MM.1S (cell line): ENCODE results near the gene AMOTL2.

ENCODE experiments used
- DNase-seq: peaks from one replicate; pipeline ENCODE4 v3.0.0-alpha.2; 2015
- H2AFZ ChIP-seq: fragments of 300-600 bp; sonication (generic); 2 replicates; pipeline ENCODE4 v1.6.0; 2016; ENCODE audit warnings: antibody characterized with exemption, low read length
- H3F3A ChIP-seq: fragments of 300-600 bp; sonication (generic); 2 replicates; pipeline ENCODE4 v1.6.1; 2016; ENCODE audit warnings: mild to moderate bottlenecking, antibody characterized with exemption, low read length, moderate library complexity, mixed read lengths; ENCODE audit not compliant: insufficient read depth
- H3K27ac ChIP-seq: fragments of 300-600 bp; sonication (generic); 2 replicates; pipeline ENCODE4 v1.5.1; 2016; ENCODE audit warnings: mild to moderate bottlenecking, low read length
- H3K27me3 ChIP-seq: fragments of 300-600 bp; sonication (generic); replicated peaks from 2 replicates; pipeline ENCODE4 v1.6.0; 2016; ENCODE audit warnings: low read length; ENCODE audit not compliant: insufficient read depth
- H3K36me3 ChIP-seq: fragments of 300-600 bp; sonication (generic); replicated peaks from 2 replicates; pipeline ENCODE4 v1.6.1; 2016; ENCODE audit warnings: mild to moderate bottlenecking, low read length, mixed read lengths; ENCODE audit not compliant: insufficient read depth
- H3K4me1 ChIP-seq: fragments of 300-600 bp; sonication (generic); 2 replicates; pipeline ENCODE4 v1.6.1; 2016; ENCODE audit warnings: low read length, mixed read lengths
- H3K4me2 ChIP-seq: fragments of 300-600 bp; sonication (generic); 2 replicates; pipeline ENCODE4 v1.6.0; 2016; ENCODE audit warnings: low read depth, low read length
- H3K4me3 ChIP-seq: fragments of 300-600 bp; sonication (generic); 2 replicates; pipeline ENCODE4 v1.5.1; 2016; ENCODE audit warnings: low read length, mixed read lengths
- H3K79me2 ChIP-seq: fragments of 300-600 bp; sonication (generic); 2 replicates; pipeline ENCODE4 v1.6.1; 2016; ENCODE audit warnings: mixed run types, low read length, mixed read lengths
- H3K9ac ChIP-seq: fragments of 300-600 bp; sonication (generic); 2 replicates; pipeline ENCODE4 v1.6.1; 2016; ENCODE audit warnings: low read length, mixed read lengths
- H3K9me2 ChIP-seq: fragments of 300-600 bp; sonication (generic); replicated peaks from 2 replicates; pipeline ENCODE4 v1.6.1; 2016; ENCODE audit warnings: mild to moderate bottlenecking, low read length, mixed read lengths; ENCODE audit not compliant: insufficient read depth
- H3K9me3 ChIP-seq: fragments of 300-600 bp; sonication (generic); replicated peaks from 2 replicates; pipeline ENCODE4 v1.6.1; 2016; ENCODE audit warnings: mild to moderate bottlenecking, low read length, mixed read lengths; ENCODE audit not compliant: insufficient read depth
- H4K20me1 ChIP-seq: fragments of 300-600 bp; sonication (generic); 2 replicates; pipeline ENCODE4 v1.6.1; 2016; ENCODE audit warnings: mild to moderate bottlenecking, low read length, moderate library complexity, mixed read lengths; ENCODE audit not compliant: insufficient read depth
- EZH2 ChIP-seq: fragments of 300-600 bp; sonication (generic); optimal IDR thresholded peaks from 2 replicates; pipeline ENCODE3; 2017; ENCODE audit warnings: low read depth, mild to moderate bottlenecking, antibody characterized with exemption, low read length, mixed read lengths
- EZH2phosphoT487 ChIP-seq: fragments of 300-600 bp; sonication (generic); IDR thresholded peaks from 2 replicates; pipeline ENCODE4 v1.6.1; 2018; ENCODE audit warnings: antibody characterized with exemption, low read length
- TF ChIP-seq, protein P1 (sequence below): fragments of 300-600 bp; sonication (generic); IDR thresholded peaks from 2 replicates; pipeline ENCODE4 v1.5.1; 2016; ENCODE audit warnings: antibody characterized with exemption, low read length, mixed read lengths

The AMOTL2 gene

DNA sequence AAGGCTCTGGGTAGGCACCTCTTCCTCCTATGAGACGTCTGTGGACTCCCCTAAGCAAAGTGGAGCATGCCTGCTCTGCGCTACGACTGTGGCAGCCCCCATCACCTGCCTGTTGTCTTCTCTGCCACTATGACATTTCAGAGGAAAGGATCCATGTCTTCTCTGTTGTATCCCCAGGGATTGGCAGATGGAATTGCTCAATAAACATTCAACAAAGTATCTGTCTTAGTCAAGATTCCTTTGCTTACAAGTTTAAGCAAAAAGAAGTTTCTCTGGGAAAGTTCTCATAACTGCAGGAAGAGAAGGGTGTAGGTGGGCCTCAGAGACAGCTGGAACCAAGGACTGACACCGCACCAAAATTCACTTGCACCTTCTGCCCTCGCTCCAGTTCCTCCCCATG, 34.3 kb downstream of the AMOTL2 start:
- DNase-seq, result no peak
- no peak overlapping the region for H3K27ac ChIP-seq
- no peak overlapping the region for H3K9ac ChIP-seq
- H3K27me3 ChIP-seq, result no peaks in the 10 kb centered on the region
- H3K36me3 ChIP-seq, result no peaks in the 10 kb centered on the region
- no peak overlapping the region for H2AFZ ChIP-seq
- H3K4me2 ChIP-seq, result no peak overlapping the region
- no peaks in the 10 kb centered on the region for H4K20me1 ChIP-seq
- no peaks in the 10 kb centered on the region for H3K79me2 ChIP-seq
- H3K9me3 ChIP-seq, result no peaks in the 10 kb centered on the region
- no peak for TF ChIP-seq EZH2phosphoT487
- TF ChIP-seq EZH2, result no peak
- TF ChIP-seq, protein P1, sequence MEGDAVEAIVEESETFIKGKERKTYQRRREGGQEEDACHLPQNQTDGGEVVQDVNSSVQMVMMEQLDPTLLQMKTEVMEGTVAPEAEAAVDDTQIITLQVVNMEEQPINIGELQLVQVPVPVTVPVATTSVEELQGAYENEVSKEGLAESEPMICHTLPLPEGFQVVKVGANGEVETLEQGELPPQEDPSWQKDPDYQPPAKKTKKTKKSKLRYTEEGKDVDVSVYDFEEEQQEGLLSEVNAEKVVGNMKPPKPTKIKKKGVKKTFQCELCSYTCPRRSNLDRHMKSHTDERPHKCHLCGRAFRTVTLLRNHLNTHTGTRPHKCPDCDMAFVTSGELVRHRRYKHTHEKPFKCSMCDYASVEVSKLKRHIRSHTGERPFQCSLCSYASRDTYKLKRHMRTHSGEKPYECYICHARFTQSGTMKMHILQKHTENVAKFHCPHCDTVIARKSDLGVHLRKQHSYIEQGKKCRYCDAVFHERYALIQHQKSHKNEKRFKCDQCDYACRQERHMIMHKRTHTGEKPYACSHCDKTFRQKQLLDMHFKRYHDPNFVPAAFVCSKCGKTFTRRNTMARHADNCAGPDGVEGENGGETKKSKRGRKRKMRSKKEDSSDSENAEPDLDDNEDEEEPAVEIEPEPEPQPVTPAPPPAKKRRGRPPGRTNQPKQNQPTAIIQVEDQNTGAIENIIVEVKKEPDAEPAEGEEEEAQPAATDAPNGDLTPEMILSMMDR, result no peak
- no peak overlapping the region for H3K4me3 ChIP-seq
- no peaks in the 10 kb centered on the region for H3K4me1 ChIP-seq
- no peaks in the 10 kb centered on the region for H3K9me2 ChIP-seq
- no peaks in the 10 kb centered on the region for H3F3A ChIP-seq

DNA sequence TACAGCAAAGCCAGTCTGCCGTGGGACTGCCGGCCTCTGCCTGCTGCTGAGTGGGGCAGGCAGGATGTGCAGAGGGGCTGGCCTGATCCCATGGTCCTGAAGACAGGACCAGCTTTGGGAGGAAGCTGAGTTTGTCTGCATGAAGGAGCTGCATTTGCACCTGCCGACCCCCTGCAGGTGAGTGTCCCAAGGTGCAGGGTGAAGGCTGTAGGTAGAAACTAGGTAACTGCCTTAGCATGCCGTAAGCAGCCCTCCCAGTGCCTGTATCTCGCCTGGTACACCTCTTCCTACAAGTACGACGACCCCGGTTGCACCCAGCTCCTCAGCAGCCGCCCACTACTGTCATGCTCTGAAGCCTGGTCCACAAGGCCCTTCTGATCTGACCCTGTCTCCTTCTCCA, 34.9 kb downstream of the AMOTL2 start:
- H3K9ac ChIP-seq, result no peak overlapping the region
- H4K20me1 ChIP-seq, result no peaks in the 10 kb centered on the region
- H3K9me3 ChIP-seq, result no peaks in the 10 kb centered on the region
- H3K27me3 ChIP-seq, result no peaks in the 10 kb centered on the region
- no peak overlapping the region for H3K27ac ChIP-seq
- H3K4me2 ChIP-seq, result no peak overlapping the region
- no peaks in the 10 kb centered on the region for H3K9me2 ChIP-seq
- H3K4me1 ChIP-seq, result no peaks in the 10 kb centered on the region
- H2AFZ ChIP-seq, result no peak overlapping the region
- TF ChIP-seq EZH2phosphoT487 (no peak), EZH2 (no peak)
- TF ChIP-seq, protein P1, result no peak
- no peaks in the 10 kb centered on the region for H3K79me2 ChIP-seq
- H3K4me3 ChIP-seq, result no peak overlapping the region
- no peaks in the 10 kb centered on the region for H3K36me3 ChIP-seq
- DNase-seq, result no peak
- no peaks in the 10 kb centered on the region for H3F3A ChIP-seq

DNA sequence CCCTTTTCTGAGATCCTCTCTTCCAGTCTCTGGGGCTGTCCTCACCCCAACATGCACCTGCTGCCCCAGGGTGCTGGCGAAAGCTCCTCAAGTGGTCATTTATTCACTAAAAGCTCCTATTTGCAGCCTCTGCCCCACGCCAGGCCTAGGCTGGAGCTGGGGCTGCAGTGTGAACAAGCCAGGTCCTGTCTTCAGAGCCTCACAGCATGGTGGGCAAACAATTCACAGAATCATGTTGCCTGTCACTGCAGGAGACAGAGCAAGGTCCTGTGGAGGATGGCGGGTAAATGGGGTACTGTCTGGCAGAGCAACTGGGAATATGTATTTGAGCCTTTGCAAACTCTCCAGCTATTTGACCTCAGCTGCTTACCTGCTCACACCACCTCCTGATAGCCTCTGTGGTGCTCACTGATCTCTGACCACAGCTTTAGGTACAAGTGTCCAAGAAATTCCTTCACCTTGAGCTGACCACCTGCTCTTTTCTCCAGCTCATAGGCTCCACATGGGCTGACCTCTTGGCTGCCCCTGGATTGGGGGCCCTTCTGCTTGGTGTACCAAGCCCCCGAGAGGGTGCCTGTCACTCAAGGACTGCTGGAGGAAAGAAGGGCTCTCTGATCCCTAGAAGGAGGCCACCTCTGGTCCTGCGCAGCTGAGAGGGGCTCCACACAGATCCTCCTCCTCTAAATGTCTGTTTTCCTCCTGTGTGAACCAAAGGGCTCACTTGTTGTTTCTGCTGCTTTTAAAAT, 35.6 kb downstream of the AMOTL2 start:
- no peaks in the 10 kb centered on the region for H3K9me2 ChIP-seq
- H3K36me3 ChIP-seq, result no peaks in the 10 kb centered on the region
- H3K27me3 ChIP-seq, result no peaks in the 10 kb centered on the region
- TF ChIP-seq EZH2 (no peak), EZH2phosphoT487 (no peak)
- TF ChIP-seq, protein P1, result no peak
- no peaks in the 10 kb centered on the region for H3K4me1 ChIP-seq
- no peaks in the 10 kb centered on the region for H3K79me2 ChIP-seq
- H3K9ac ChIP-seq, result no peak overlapping the region
- no peaks in the 10 kb centered on the region for H3F3A ChIP-seq
- no peak for DNase-seq
- H3K4me3 ChIP-seq, result no peak overlapping the region
- no peak overlapping the region for H2AFZ ChIP-seq
- no peak overlapping the region for H3K27ac ChIP-seq
- no peaks in the 10 kb centered on the region for H4K20me1 ChIP-seq
- H3K4me2 ChIP-seq, result no peak overlapping the region
- no peaks in the 10 kb centered on the region for H3K9me3 ChIP-seq
